HG02798 (cell line): Measurements from ENCODE around the gene ACSL5.

Source experiments
- ATAC-seq: cut with Tn5 transposase; IDR thresholded peaks from one replicate; pipeline ENCODE4 v1.9.1; 2021; ENCODE audit warnings: mild to moderate bottlenecking; ENCODE audit not compliant: unreplicated experiment, poor library complexity

Gene ACSL5, protein sequence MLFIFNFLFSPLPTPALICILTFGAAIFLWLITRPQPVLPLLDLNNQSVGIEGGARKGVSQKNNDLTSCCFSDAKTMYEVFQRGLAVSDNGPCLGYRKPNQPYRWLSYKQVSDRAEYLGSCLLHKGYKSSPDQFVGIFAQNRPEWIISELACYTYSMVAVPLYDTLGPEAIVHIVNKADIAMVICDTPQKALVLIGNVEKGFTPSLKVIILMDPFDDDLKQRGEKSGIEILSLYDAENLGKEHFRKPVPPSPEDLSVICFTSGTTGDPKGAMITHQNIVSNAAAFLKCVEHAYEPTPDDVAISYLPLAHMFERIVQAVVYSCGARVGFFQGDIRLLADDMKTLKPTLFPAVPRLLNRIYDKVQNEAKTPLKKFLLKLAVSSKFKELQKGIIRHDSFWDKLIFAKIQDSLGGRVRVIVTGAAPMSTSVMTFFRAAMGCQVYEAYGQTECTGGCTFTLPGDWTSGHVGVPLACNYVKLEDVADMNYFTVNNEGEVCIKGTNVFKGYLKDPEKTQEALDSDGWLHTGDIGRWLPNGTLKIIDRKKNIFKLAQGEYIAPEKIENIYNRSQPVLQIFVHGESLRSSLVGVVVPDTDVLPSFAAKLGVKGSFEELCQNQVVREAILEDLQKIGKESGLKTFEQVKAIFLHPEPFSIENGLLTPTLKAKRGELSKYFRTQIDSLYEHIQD

GRCh38 chr10:112373912-112374338, at the start of gene ACSL5:
TSS of gene ACSL5 (plus strand) at chr10:112374116. CDS start at chr10:112394947, 20,831 bp downstream.
- ATAC-seq: no peak

GRCh38 chr10:112327678-112328077, 46.2 kb upstream of the ACSL5 start:
- no peak for ATAC-seq

DNA sequence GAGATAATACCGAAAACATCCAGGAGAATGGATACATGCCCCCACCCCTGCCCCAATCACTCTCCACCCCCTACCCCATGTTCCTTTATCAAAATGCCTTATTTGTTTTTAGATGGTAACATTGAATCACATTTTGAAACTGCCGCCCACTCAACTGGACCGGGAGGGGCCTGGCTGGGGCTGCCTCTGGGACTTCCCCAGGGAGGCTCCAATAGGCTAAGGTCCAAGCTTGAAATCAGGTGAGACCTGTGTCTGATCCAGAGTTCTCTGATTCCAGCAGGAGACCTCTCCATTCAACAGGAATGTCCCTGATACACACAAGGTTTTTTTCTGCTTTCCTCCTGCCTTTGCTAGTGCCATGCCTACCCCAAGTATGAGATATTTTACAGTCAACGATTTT, 43.8 kb upstream of the ACSL5 start:
- ATAC-seq: no peak

DNA sequence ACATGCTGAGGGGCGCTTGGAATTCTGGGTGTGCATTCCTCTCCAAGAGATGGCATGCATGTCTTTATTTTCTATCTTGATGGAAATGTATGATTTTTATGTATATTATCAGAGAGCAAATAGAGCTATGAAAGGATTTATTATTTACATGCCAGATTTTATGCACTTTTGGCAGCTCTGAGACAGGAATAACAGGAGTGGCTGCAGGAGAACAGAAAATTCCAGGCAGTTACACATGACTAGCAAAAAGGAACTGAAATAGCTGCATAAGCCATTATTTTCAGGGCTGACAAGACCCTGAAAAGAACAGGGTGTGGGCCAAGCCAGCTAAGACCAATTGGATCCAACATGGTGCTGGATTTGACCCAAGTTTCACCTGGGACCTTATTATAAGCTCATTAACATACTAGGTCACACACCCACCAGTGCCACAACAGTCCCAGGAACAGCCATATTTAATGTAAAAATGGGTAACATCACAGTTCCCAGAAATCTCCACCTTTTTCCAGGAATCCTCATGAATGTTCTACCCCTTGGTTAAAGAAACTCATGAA, 43.2 kb upstream of the ACSL5 start:
- ATAC-seq: no peak

DNA sequence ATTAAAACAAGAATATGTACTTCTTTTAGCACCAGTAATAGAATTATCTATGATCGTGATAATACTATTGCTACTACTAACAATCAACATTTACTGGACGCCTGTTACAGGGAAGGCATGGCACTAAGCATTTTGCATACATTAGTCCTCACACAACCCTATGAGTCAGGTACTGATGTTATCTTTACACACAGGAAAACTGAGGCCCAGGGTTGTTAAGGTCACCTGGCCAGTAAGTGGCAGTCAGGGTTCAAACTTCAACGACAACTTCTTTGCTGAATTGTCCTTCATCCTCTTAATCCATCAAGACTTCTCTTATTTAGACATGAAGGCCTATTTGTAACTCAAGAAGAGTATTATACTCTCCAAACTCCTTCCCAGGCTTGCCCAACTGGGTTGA, 41.9 kb upstream of the ACSL5 start:
- no peak for ATAC-seq

DNA sequence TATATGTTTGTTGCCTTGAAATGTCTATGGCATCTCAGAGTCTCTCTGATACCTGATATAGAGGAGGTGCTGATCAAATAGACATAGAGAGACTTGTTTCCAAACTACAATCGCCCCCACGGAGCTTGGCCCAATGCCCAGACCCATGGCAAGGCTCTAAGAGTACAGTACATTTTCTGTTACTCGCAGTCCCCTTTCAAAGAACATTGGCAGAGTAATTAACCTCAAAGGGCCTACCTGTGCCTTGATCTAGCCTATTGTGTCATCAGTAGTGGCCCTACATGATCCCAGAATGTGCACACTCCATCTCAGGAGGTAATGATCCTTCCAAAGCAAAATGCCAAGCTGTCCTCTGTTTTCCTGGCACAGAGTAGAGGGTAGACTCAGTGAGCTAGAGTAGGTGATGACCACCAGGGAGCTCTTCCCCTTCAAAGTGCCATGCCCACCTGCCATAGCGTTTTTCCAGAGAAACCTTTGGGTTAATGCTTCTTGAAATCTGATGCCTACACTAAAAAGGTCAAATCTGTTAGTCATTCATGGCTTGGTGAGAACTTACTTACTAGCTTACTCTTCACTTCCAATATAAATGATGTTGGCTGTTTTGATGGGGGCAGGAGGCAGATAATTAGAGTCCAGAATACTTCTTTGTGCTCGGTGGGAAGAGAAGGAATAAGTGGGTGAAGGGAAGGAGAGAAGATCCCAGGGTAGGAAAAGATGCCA, 41.2 kb upstream of the ACSL5 start:
- ATAC-seq: no peak

- no peak for ATAC-seq
Observed at GRCh38 chr10:112333452-112333851, 40.5 kb upstream of the ACSL5 start.

- ATAC-seq: no peak
Observed at GRCh38 chr10:112335111-112335867, 38.6 kb upstream of the ACSL5 start.

GRCh38 chr10:112335868-112336265, 38.0 kb upstream of the ACSL5 start:
- no peak for ATAC-seq

DNA sequence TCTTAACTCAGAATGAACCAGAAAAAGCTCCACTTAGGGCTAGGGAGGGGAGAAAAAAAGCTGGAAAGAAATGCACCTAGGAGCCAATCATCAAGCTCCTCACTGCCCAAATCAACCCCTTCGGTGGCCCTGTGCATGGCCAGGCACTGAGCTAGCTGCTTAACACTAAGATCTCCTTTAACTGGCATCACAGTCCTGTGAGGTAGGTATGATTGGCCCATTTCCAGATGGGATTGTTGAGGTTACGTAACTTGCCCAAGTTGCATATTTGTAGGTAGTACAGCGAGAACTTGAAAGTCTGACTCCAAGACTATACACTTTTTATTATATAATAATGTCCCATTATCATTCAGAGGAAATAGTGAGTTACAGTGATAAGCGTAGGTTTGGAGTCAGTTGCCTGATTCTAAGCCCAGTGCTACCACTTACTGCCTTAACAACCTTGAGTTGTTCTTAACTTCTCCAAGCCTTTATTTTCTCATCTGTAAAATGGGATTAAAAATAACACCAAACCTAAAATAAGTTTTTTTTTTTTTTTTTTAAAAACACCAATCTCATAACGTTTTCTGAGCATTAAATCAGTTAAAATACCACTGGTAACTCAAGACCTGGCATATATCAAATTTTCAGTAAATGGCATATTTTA, 37.2 kb upstream of the ACSL5 start:
- ATAC-seq: no peak

GRCh38 chr10:112338957-112339356, 35.0 kb upstream of the ACSL5 start:
- ATAC-seq: no peak

DNA sequence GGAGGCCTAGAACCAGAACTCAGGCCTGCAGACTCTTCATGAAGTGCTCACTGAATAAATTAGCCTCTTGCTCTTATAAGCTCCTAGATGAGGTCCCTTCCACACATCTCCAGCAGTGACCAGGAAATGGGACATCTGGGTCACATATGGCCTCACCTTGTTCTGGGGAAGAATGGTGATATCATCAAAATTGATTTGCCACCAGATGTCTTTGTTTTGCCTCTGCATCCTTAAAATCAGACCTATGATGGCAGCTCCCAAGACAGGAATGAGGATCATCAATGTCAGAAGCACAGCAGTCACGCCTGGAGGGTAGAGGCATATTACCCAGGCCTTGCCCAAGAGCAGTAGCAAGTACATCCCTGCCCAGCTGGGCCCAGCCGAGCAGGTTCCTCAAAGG, 33.3 kb upstream of the ACSL5 start:
- ATAC-seq: no peak

- no peak for ATAC-seq
Observed at GRCh38 chr10:112343056-112343806, 30.7 kb upstream of the ACSL5 start.

DNA sequence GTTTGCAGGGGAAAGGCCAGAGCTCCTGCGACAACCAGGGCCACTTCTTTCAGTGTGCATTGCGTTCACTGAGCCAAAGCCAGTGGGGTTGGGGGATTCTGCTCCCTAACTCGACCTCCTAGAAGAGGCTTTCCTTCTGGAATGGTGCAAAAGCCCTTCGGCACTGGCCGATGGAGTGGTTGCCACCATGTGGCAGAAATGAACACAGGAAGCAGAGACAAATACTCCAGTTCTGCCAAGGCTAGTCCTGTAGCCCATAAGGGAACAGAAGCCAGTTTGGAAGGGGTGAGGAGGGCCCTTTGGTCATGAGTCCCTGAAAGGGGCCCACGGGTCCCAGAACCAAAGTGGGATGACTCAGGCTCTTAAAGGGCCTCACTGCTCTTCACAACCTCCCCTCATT, 29.7 kb upstream of the ACSL5 start:
- ATAC-seq: no peak

DNA sequence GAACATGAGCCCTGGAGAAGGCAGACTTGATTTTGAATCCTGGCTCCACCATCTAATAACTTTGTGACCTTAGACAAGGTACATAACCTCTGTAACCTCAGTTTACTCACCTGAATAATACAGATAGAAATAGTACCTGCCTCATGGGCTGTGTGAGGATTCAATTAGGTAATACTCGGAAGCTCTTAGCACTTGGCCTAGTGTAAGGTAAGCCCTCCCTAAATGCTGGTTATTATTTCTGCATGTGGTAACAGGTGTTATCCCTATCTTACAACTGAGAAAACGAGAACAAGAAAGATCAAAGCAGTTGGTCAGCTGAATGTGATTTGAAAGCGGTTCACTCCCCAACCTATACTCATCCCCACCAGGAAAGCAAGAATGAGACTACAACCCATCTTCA, 28.7 kb upstream of the ACSL5 start:
- ATAC-seq: no peak

DNA sequence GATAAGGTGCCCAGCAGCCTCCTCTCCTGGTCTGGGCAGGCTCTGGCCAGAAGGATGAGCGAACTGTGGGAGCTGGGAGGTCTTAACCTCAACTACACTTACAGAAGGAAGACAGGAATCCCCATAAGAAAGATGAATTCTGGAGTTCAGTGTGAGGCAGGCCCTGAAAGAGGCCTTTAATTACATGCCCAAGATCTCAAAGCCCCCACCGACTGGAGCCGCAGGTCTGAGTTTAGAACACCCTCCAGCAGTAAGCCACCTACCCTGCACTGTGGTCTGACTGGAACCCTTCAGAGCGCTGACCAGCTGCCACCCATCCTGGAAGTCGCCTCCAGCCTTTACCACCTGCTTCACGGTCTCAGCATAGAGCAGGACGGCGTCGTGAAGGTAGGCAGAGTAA, 28.2 kb upstream of the ACSL5 start:
- no peak for ATAC-seq

DNA sequence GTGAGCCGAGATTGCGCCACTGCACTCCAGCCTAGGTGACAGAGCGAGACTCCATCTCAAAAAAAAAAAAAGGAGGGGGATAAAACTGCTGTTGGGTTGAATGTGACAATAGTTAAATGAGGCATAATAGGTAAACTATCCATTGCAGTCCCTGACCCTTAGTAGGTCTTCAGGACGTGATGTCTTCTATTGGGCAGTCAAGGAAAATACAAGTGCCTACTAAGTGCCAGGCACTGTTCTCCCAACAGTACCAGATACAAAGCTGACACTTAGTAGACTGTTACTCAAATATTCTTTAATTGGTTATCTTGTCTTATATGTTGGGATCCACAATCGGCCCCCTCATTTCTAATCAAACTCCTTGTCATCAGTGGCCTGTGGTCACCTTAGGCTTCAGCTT, 27.1 kb upstream of the ACSL5 start:
- no peak for ATAC-seq

GRCh38 chr10:112347709-112348671, 25.9 kb upstream of the ACSL5 start:
- ATAC-seq: no peak
